IPS-20b (cell line): Measurements from ENCODE around the gene ANO6.

ENCODE experiments used
- H3K27ac ChIP-seq: one replicate; pipeline ENCODE4 v1.5.1; 2013; ENCODE audit warnings: low read length
- H3K27me3 ChIP-seq: 2 replicates; pipeline ENCODE4 v1.6.1; 2013; ENCODE audit warnings: mild to moderate bottlenecking, low read length, inconsistent platforms; ENCODE audit not compliant: insufficient read depth
- H3K36me3 ChIP-seq: 2 replicates; pipeline ENCODE4 v1.6.1; 2013; ENCODE audit warnings: low read depth, mild to moderate bottlenecking, inconsistent platforms, low read length, moderate library complexity; ENCODE audit not compliant: insufficient read depth
- H3K4me1 ChIP-seq: 2 replicates; pipeline ENCODE4 v1.6.1; 2013; ENCODE audit warnings: mild to moderate bottlenecking, control low read depth, inconsistent platforms, low read length, moderate library complexity; ENCODE audit not compliant: insufficient read depth
- H3K4me3 ChIP-seq: 2 replicates; pipeline ENCODE4 v1.5.1; 2013; ENCODE audit warnings: mild to moderate bottlenecking, low read length, inconsistent platforms
- H3K9ac ChIP-seq: 2 replicates; pipeline ENCODE4 v1.6.1; 2013; ENCODE audit warnings: low read depth, mild to moderate bottlenecking, inconsistent platforms, low read length, moderate library complexity
- H3K9me3 ChIP-seq: 2 replicates; pipeline ENCODE4 v1.6.1; 2013; ENCODE audit warnings: mild to moderate bottlenecking, low read depth, low read length, inconsistent platforms; ENCODE audit not compliant: insufficient read depth

Gene ANO6

GRCh38 chr12:45189766-45190403 lies 26.0 kb upstream of the ANO6 start:
- Histone ChIP-seq H3K4me1 (peaks cover 8% of the 10 kb centered on the region), H3K4me3 (no peak overlapping the region), H3K9ac (no peak overlapping the region)

GRCh38 chr12:45191239-45191638 lies 24.7 kb upstream of the ANO6 start:
- H3K4me1 ChIP-seq: peaks cover 8% of the 10 kb centered on the region
- H3K9ac ChIP-seq: no peak overlapping the region
- no peak overlapping the region for H3K4me3 ChIP-seq
- no peaks in the 10 kb centered on the region for H3K9me3 ChIP-seq
- no peaks in the 10 kb centered on the region for H3K27me3 ChIP-seq
- no peak overlapping the region for H3K27ac ChIP-seq
- H3K36me3 ChIP-seq: no peaks in the 10 kb centered on the region

More at GRCh38 chr12:45189766-45190403, 26.0 kb upstream of the ANO6 start:
- H3K9me3 ChIP-seq: no peaks in the 10 kb centered on the region
- no peak overlapping the region for H3K27ac ChIP-seq
- no peaks in the 10 kb centered on the region for H3K27me3 ChIP-seq
- H3K36me3 ChIP-seq: no peaks in the 10 kb centered on the region

GRCh38 chr12:45192707-45193106 lies 23.2 kb upstream of the ANO6 start:
- Histone ChIP-seq H3K9ac (no peak overlapping the region), H3K36me3 (no peaks in the 10 kb centered on the region), H3K27ac (no peak overlapping the region), H3K4me1 (peaks cover 8% of the 10 kb centered on the region), H3K4me3 (no peak overlapping the region), H3K27me3 (no peaks in the 10 kb centered on the region), H3K9me3 (no peaks in the 10 kb centered on the region)

- H3K36me3 ChIP-seq: no peaks in the 10 kb centered on the region
- H3K27ac ChIP-seq: no peak overlapping the region
- no peaks in the 10 kb centered on the region for H3K4me1 ChIP-seq
- H3K27me3 ChIP-seq: no peaks in the 10 kb centered on the region
- H3K9me3 ChIP-seq: no peaks in the 10 kb centered on the region
- no peak overlapping the region for H3K9ac ChIP-seq
- no peak overlapping the region for H3K4me3 ChIP-seq
Observed at GRCh38 chr12:45200491-45201043, 15.3 kb upstream of the ANO6 start.

GRCh38 chr12:45203767-45204166 lies 12.1 kb upstream of the ANO6 start:
- Histone ChIP-seq H3K27ac (no peak overlapping the region), H3K4me3 (no peak overlapping the region), H3K4me1 (no peaks in the 10 kb centered on the region), H3K27me3 (no peaks in the 10 kb centered on the region), H3K36me3 (no peaks in the 10 kb centered on the region), H3K9me3 (no peaks in the 10 kb centered on the region), H3K9ac (no peak overlapping the region)

GRCh38 chr12:45204757-45205156 lies 11.1 kb upstream of the ANO6 start:
- Histone ChIP-seq H3K27me3 (no peaks in the 10 kb centered on the region), H3K27ac (no peak overlapping the region), H3K9ac (no peak overlapping the region), H3K36me3 (no peaks in the 10 kb centered on the region), H3K9me3 (no peaks in the 10 kb centered on the region), H3K4me1 (no peaks in the 10 kb centered on the region), H3K4me3 (no peak overlapping the region)

- H3K4me1 ChIP-seq: no peaks in the 10 kb centered on the region
- H3K9me3 ChIP-seq: no peaks in the 10 kb centered on the region
- no peak overlapping the region for H3K27ac ChIP-seq
- H3K36me3 ChIP-seq: no peaks in the 10 kb centered on the region
- H3K4me3 ChIP-seq: no peak overlapping the region
- H3K27me3 ChIP-seq: no peaks in the 10 kb centered on the region
- H3K9ac ChIP-seq: no peak overlapping the region
Observed at GRCh38 chr12:45205165-45205825, 10.6 kb upstream of the ANO6 start.

- H3K9ac ChIP-seq: no peak overlapping the region
- no peaks in the 10 kb centered on the region for H3K4me1 ChIP-seq
- H3K9me3 ChIP-seq: no peaks in the 10 kb centered on the region
- H3K36me3 ChIP-seq: no peaks in the 10 kb centered on the region
- no peaks in the 10 kb centered on the region for H3K27me3 ChIP-seq
- H3K4me3 ChIP-seq: no peak overlapping the region
- no peak overlapping the region for H3K27ac ChIP-seq
Observed at GRCh38 chr12:45208604-45209487, 7.0 kb upstream of the ANO6 start.

- Histone ChIP-seq H3K27me3 (no peaks in the 10 kb centered on the region), H3K4me1 (no peaks in the 10 kb centered on the region)
Observed at GRCh38 chr12:45209784-45210183, 6.1 kb upstream of the ANO6 start.

GRCh38 chr12:45212064-45212463 lies 3.8 kb upstream of the ANO6 start:
- Histone ChIP-seq H3K36me3 (no peaks in the 10 kb centered on the region), H3K4me3 (no peak overlapping the region), H3K9ac (no peak overlapping the region)

More at GRCh38 chr12:45209784-45210183, 6.1 kb upstream of the ANO6 start:
- no peak overlapping the region for H3K4me3 ChIP-seq
- no peak overlapping the region for H3K27ac ChIP-seq
- H3K36me3 ChIP-seq: no peaks in the 10 kb centered on the region
- H3K9ac ChIP-seq: no peak overlapping the region
- no peaks in the 10 kb centered on the region for H3K9me3 ChIP-seq

GRCh38 chr12:45213107-45213506 lies 2.8 kb upstream of the ANO6 start:
- H3K27me3 ChIP-seq: no peaks in the 10 kb centered on the region

More at GRCh38 chr12:45212064-45212463, 3.8 kb upstream of the ANO6 start:
- Histone ChIP-seq H3K9me3 (no peaks in the 10 kb centered on the region), H3K27me3 (no peaks in the 10 kb centered on the region), H3K4me1 (no peaks in the 10 kb centered on the region), H3K27ac (no peak overlapping the region)

More at GRCh38 chr12:45213107-45213506, 2.8 kb upstream of the ANO6 start:
- Histone ChIP-seq H3K4me3 (no peak overlapping the region), H3K27ac (no peak overlapping the region), H3K9me3 (no peaks in the 10 kb centered on the region), H3K4me1 (peaks cover 3% of the 10 kb centered on the region; the same call in 1 of the 2 replicates), H3K9ac (no peak overlapping the region), H3K36me3 (no peaks in the 10 kb centered on the region)
